Kidney (tissue), 14 donors: ENCODE results near the gene WBP2NL. TPM values are rescaled to one million over a fixed set of nuclear protein-coding genes. Genes with fewer than 3 reads are reported as not detected.

ENCODE experiments used
- DNase-seq, 5 donors: peaks; one replicate each; pipeline ENCODE4 v3.0.0-alpha.2; 2013 to 2020
- FAIRE-seq: peaks from 2 replicates; lab custom pipeline; 2012; peaks lifted over from hg19 to GRCh38; lab: Jason Lieb, UNC
- H3K27ac ChIP-seq, 2 donors: one replicate each; pipeline ENCODE4 v1.7.0; 2013; ENCODE audit warnings: low read depth in 2 of 2, low read length in 2 of 2, inconsistent platforms in 1 of 2
- H3K27me3 ChIP-seq: one replicate; pipeline ENCODE4 v1.7.1; 2013; ENCODE audit warnings: low read length, inconsistent platforms; ENCODE audit not compliant: control insufficient read depth, insufficient read depth
- H3K36me3 ChIP-seq, 3 donors: one replicate each; pipeline versions ENCODE4 v1.7.0 to v1.7.1; 2013; ENCODE audit warnings: low read length in 3 of 3, control low read depth in 1 of 3, inconsistent platforms in 1 of 3; ENCODE audit not compliant: insufficient read depth in 3 of 3, control insufficient read depth in 2 of 3
- H3K4me1 ChIP-seq, 3 donors: one replicate each; pipeline versions ENCODE4 v1.7.0 to v1.7.1; 2013; ENCODE audit warnings: low read length in 3 of 3, inconsistent platforms in 1 of 3, low read depth in 1 of 3; ENCODE audit not compliant: control insufficient read depth in 2 of 3, insufficient read depth in 2 of 3
- H3K4me3 ChIP-seq, 3 donors: one replicate each; pipeline versions ENCODE4 v1.7.0 to v1.8.1; 2013; ENCODE audit warnings: low read length in 3 of 3, control low read depth in 1 of 3, inconsistent platforms in 1 of 3
- H3K9ac ChIP-seq, 3 donors: one replicate each; pipeline versions ENCODE4 v1.7.0 to v1.7.1; 2013; ENCODE audit warnings: low read length in 3 of 3, control low read depth in 1 of 3, inconsistent platforms in 1 of 3
- H3K9me3 ChIP-seq, 3 donors: one replicate each; pipeline versions ENCODE4 v1.7.0 to v1.7.1; 2013; ENCODE audit warnings: low read length in 3 of 3, control low read depth in 1 of 3, inconsistent platforms in 1 of 3; ENCODE audit not compliant: control insufficient read depth in 2 of 3, insufficient read depth in 1 of 3
- CTCF ChIP-seq: IDR thresholded peaks from 3 replicates; pipeline ENCODE4 v1.5.1; 2012; ENCODE audit warnings: mild to moderate bottlenecking, moderate library complexity, borderline replicate concordance; ENCODE audit not compliant: insufficient read depth; ENCODE audit errors: extremely low read depth
- intact Hi-C: fragments of 100-400 bp; cut with DNase I; formaldehyde crosslinking; loops from one replicate; pipeline ENCODE4 v1.11.1; 2022
- polyA plus RNA-seq: library from polyadenylated mRNA; stranded (reverse); fragments of 350-450 nt; fragmentation: Illumina TruSeq; extraction: RNeasy Lipid Tissue Mini Kit (QIAGEN cat#74804); gene quantifications from one replicate; pipeline ENCODE4 v1.2.3, GENCODE V29; 2014; ENCODE audit warnings: low read depth, low replicate concordance; ENCODE audit not compliant: insufficient read depth
- total RNA-seq: library from RNA; stranded (reverse); fragmentation: NEBNext Ultra II Directional; extraction: Animal tissue kit (Norgen Biotek cat#: 25700); gene quantifications from one replicate; pipeline ENCODE4 v1.2.1, GENCODE V29; 2021
- donor health status: control.
- donor health status: control.
- donor health status: control.
- donor health status: control.
- donor health status: control.
- donor health status: DM: yes; HTN: yes; CAD: no.
- donor health status: Normal renal cell carcinoma (clear cell type).

Gene WBP2NL
- total and polyA plus RNA-seq, 2 donors from 2014 or later = 0.84 to 2.5 TPM

DNA sequence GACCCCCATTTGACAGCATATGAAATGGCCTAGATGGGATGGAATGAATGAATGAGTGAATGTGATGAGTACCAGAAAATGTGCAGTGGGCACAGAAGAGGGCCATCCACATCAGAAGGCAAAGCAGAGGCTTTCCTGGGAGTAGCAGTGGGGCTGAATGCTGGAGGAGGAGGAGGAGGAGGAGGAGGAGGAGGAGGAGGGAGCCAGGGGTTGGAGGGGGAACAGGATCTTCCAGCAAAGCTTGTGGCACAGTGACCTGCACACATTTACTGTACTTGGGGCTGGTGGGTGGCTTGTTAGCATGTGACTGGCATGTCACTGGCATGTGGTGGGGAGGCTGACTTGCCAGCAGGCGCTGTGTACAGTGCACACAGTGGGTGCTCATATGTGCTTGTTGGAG, 19.9 kb upstream of the WBP2NL start:
- Histone ChIP-seq H3K4me3 (no peak overlapping the region), H3K27me3 (peaks cover 9% of the 10 kb centered on the region), H3K36me3 (no peaks in the 10 kb centered on the region), H3K27ac (no peak overlapping the region), H3K4me1 (peaks cover 0 to 6% (median 0%) of the 10 kb centered on the region in 3 donors), H3K9ac (no peak overlapping the region), H3K9me3 (no peaks in the 10 kb centered on the region)
- DNase-seq (no peak), FAIRE-seq (no peak)
- no peak for TF ChIP-seq CTCF
- intact Hi-C loops = no loop called here

DNA sequence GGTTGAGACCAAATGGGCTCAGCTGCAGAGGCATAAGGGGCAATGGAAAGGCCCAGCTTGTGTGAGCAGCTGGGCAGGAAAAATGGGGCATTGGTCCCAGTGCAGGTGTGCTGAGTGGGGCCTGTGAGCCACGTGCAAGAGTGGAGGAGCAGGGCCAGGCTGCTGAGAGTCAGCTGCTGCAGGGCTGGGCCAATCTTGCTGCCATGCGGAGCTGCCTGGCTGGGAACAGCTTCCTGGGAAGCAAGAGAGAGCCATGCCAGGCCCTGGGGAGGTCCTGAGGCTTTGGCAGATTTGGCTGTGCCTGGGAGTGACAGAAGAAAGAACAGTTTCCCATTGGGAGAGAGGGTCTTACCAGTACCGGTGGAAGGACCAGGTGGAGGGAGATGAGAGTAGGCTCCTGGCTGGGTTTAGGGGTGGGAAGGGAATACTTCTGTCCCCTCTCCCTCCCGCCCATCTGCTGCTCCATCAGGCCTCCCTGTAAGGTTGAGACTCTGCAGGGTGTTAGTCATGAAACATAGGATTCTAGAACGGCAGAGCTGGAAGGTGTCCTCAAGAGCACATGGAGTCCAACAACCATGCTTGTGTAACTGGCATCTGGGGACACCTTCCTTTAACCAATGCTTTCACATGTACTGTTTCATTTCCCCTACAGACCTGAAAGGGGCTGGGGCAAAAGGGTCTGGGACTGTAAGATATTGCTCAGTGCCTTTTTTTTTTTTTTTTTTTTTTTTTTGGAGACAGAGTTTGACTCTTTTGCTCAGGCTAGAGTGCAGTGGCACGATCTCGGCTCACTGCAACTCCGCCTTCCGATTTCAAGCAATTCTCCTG, 19.0 kb upstream of the WBP2NL start:
- intact Hi-C loops = no loop called here
- DNase-seq = no peak
- peaks cover 0 to 6% (median 0%) of the 10 kb centered on the region in 3 donors for H3K4me1 ChIP-seq
- H3K9me3 ChIP-seq = no peaks in the 10 kb centered on the region
- no peaks in the 10 kb centered on the region for H3K36me3 ChIP-seq
- no peak for TF ChIP-seq CTCF
- no peak overlapping the region for H3K9ac ChIP-seq
- FAIRE-seq = no peak
- no peak overlapping the region for H3K27ac ChIP-seq
- H3K27me3 ChIP-seq = peaks cover 9% of the 10 kb centered on the region
- H3K4me3 ChIP-seq = no peak overlapping the region

- H3K4me1 ChIP-seq = no peaks in the 10 kb centered on the region
- no peak overlapping the region for H3K27ac ChIP-seq
- DNase-seq (peak in 2 of 5 donors; percentile 11 to 22), FAIRE-seq (no peak)
- H3K27me3 ChIP-seq = no peaks in the 10 kb centered on the region
- no peak for TF ChIP-seq CTCF
- H3K36me3 ChIP-seq = no peaks in the 10 kb centered on the region
- H3K4me3 ChIP-seq = no peak overlapping the region
- H3K9ac ChIP-seq = no peak overlapping the region
- intact Hi-C loops = no loop called here
- no peaks in the 10 kb centered on the region for H3K9me3 ChIP-seq
These were observed 15.7 kb upstream of the WBP2NL start for GRCh38 chr22:41982865-41983264.
